Suprapubic skin (tissue), 3 donors: Measurements from ENCODE around the gene TBRG4.

Source experiments
- EP300 ChIP-seq: sonication (generic); formaldehyde crosslinking; IDR thresholded peaks from one replicate; pipeline ENCODE4 v1.6.1; 2017; ENCODE audit warnings: antibody characterized with exemption
- TF ChIP-seq, protein P1 (sequence below), 2 donors: fragments of 200-600 bp in 1 of 2; fragments of 450-650 bp in 1 of 2; sonication (generic) in 1 of 2; IDR thresholded peaks; one replicate each; pipeline ENCODE4 v1.5.1; 2016 to 2019; ENCODE audit warnings: antibody characterized with exemption in 2 of 2, mild to moderate bottlenecking in 1 of 2, moderate library complexity in 1 of 2

GRCh38 chr7:45116048-45116447 lies 4.6 kb upstream of the TBRG4 start:
- TF ChIP-seq EP300 = no peak
- TF ChIP-seq, protein P1, sequence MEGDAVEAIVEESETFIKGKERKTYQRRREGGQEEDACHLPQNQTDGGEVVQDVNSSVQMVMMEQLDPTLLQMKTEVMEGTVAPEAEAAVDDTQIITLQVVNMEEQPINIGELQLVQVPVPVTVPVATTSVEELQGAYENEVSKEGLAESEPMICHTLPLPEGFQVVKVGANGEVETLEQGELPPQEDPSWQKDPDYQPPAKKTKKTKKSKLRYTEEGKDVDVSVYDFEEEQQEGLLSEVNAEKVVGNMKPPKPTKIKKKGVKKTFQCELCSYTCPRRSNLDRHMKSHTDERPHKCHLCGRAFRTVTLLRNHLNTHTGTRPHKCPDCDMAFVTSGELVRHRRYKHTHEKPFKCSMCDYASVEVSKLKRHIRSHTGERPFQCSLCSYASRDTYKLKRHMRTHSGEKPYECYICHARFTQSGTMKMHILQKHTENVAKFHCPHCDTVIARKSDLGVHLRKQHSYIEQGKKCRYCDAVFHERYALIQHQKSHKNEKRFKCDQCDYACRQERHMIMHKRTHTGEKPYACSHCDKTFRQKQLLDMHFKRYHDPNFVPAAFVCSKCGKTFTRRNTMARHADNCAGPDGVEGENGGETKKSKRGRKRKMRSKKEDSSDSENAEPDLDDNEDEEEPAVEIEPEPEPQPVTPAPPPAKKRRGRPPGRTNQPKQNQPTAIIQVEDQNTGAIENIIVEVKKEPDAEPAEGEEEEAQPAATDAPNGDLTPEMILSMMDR (IDR thresholded peaks at IDR 0.05) = no peak
